Thyroid gland (tissue), 4 donors: Measurements from ENCODE around the gene ST7. TPM values are rescaled to one million over a fixed set of nuclear protein-coding genes. Genes with fewer than 3 reads are reported as not detected.

Experiments
- DNase-seq, 2 donors: peaks; one replicate each; pipeline ENCODE4 v3.0.0-alpha.2; 2019
- H3K27ac ChIP-seq, 3 donors: fragments of 200-600 bp; sonication (generic); 1 replicate in 2 of 3; 2 replicates in 1 of 3; pipeline ENCODE4 v1.5.1; 2016 to 2019; ENCODE audit warnings: mild to moderate bottlenecking in 1 of 3, moderate library complexity in 1 of 3
- H3K27me3 ChIP-seq: fragments of 200-600 bp; sonication (generic); one replicate; pipeline ENCODE4 v1.5.1; 2019
- H3K36me3 ChIP-seq, 2 donors: fragments of 200-600 bp; sonication (generic); one replicate each; pipeline ENCODE4 v1.5.1; 2016 to 2019
- H3K4me1 ChIP-seq, 2 donors: fragments of 200-600 bp; sonication (generic); one replicate each; pipeline ENCODE4 v1.5.1; 2017 to 2019
- H3K4me3 ChIP-seq, 3 donors: fragments of 200-600 bp; sonication (generic); replicated peaks in 1 of 3; 1 replicate in 2 of 3; 2 replicates in 1 of 3; pipeline ENCODE4 v1.5.1; 2016; ENCODE audit warnings: mild to moderate bottlenecking in 1 of 3
- H3K9me3 ChIP-seq: fragments of 200-600 bp; sonication (generic); one replicate; pipeline ENCODE4 v1.5.1; 2017
- POLR2A ChIP-seq, 2 donors: fragments of 450-650 bp; IDR thresholded peaks; one replicate each; pipeline ENCODE4 v1.6.1; 2017; ENCODE audit warnings: antibody characterized with exemption in 2 of 2, mild to moderate bottlenecking in 2 of 2, moderate library complexity in 1 of 2
- WGBS, 2 donors: methylation state at CpG; one replicate each; pipeline ENCODE4 v1.1.5; 2017; 5-methylcytosine and 5-hydroxymethylcytosine counted together
- intact Hi-C: fragments of 100-400 bp; cut with DNase I; formaldehyde crosslinking; loops from one replicate; pipeline ENCODE4 v1.15.1; 2023
- total RNA-seq, 4 donors: library from RNA; depleted of rRNA; stranded (reverse); fragments of >200 nt; gene quantifications; one replicate each; pipeline ENCODE4 v1.2.3, GENCODE V29; 2016
- TF ChIP-seq, protein P1 (sequence below), 6 experiments: fragments of 200-600 bp in 3 of 6; fragments of 450-650 bp in 3 of 6; sonication (generic) in 3 of 6; IDR thresholded peaks; one replicate each; pipeline ENCODE4 v1.5.1; 2016 to 2019; ENCODE audit warnings: antibody characterized with exemption in 6 of 6, mild to moderate bottlenecking in 2 of 6, inconsistent platforms in 1 of 6, moderate library complexity in 1 of 6

The ST7 gene
- total RNA-seq, 4 donors from 2014 or later = 62.8 to 75.1 (median 66.7) TPM

DNA sequence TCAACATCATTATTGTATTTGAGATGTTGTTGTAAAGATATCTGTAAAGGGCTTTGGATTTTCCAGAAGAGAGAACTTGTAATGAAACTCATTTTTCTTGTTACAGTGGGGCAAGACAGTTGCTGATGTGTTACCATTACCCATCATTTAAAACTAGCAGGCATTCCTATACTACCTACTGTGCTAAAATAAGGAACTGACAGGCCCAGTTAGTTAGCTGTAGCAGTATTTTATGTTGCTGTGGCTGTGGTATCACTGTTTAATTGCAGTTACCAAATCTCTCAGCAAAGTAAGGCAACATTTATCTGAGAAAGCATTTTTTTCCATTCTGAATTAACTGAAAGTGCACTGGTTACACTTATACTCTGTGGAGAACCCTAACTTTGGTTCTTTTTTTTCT lies 9.9 kb downstream of the ST7 start:
- no peaks in the 10 kb centered on the region for H3K36me3 ChIP-seq
- no peak overlapping the region for H3K4me3 ChIP-seq
- intact Hi-C loops = no loop called here
- no peaks in the 10 kb centered on the region for H3K9me3 ChIP-seq
- TF ChIP-seq POLR2A (IDR thresholded peaks at IDR 0.05) = no peak
- TF ChIP-seq, protein P1, sequence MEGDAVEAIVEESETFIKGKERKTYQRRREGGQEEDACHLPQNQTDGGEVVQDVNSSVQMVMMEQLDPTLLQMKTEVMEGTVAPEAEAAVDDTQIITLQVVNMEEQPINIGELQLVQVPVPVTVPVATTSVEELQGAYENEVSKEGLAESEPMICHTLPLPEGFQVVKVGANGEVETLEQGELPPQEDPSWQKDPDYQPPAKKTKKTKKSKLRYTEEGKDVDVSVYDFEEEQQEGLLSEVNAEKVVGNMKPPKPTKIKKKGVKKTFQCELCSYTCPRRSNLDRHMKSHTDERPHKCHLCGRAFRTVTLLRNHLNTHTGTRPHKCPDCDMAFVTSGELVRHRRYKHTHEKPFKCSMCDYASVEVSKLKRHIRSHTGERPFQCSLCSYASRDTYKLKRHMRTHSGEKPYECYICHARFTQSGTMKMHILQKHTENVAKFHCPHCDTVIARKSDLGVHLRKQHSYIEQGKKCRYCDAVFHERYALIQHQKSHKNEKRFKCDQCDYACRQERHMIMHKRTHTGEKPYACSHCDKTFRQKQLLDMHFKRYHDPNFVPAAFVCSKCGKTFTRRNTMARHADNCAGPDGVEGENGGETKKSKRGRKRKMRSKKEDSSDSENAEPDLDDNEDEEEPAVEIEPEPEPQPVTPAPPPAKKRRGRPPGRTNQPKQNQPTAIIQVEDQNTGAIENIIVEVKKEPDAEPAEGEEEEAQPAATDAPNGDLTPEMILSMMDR (IDR thresholded peaks at IDR 0.05) = no peak
- H3K27ac ChIP-seq = no peak overlapping the region
- no peak for DNase-seq
- peaks cover 0 to 13% of the 10 kb centered on the region in 2 donors for H3K4me1 ChIP-seq
- no peaks in the 10 kb centered on the region for H3K27me3 ChIP-seq

DNA sequence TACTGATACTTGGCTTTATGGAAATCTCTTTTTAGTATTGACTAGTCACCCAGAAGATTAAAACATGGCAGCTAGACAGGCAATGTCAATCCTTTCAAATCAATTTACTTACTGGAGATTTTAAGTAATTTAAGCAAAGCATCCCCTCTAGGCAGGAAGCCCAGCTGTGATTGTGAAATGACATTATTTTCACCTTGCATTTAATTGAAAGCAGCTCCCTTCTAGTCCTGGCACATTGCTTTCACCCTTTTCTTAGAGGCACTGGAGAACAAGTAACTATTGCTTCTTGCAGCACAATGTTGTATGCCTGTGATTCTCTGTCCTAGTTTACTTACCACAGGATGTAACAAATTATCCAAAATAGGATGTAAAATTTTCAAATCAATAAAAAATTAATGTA lies 13.3 kb downstream of the ST7 start:
- Histone ChIP-seq H3K4me3 (no peak overlapping the region), H3K4me1 (peaks cover 2 to 7% of the 10 kb centered on the region in 2 donors), H3K36me3 (no peaks in the 10 kb centered on the region), H3K27ac (no peak overlapping the region), H3K27me3 (no peaks in the 10 kb centered on the region), H3K9me3 (no peaks in the 10 kb centered on the region)
- DNase-seq = no peak
- no peak for TF ChIP-seq POLR2A (IDR thresholded peaks at IDR 0.05)
- TF ChIP-seq, protein P1 (IDR thresholded peaks at IDR 0.05) = no peak
- intact Hi-C loops = no loop called here

DNA sequence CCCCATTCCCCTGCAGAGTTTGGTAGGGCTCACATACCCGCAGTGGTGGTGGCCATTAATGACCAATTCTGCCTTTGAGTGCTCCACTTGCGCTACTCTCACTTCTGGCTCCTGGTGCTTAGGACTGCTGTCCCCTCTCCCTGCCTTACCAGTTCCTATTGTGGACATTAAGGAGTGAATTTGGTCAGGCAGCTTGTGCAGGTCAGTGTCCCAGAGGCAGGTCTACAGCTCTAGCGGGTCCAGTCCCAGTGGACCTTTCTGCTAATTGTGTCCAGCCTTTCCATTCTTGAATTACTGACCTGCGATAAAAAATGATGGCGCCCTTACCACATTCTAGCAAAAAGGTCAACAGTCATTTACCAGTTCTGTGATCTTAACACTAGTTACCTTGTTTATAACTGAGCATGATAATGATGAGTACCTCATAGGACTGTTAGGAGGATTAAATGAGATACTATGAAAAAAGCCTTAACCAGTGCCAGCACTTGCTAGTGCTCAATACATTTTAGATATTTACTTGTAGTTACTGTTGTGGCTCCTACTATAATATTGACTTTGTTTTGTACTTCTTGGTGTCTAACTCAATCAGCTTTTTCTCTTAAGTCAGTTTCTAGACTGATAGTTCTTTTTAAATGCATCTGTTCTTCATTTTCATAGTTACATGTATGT lies 14.1 kb downstream of the ST7 start:
- H3K36me3 ChIP-seq = no peaks in the 10 kb centered on the region
- intact Hi-C loops = no loop called here
- no peak overlapping the region for H3K4me3 ChIP-seq
- peaks cover 6 to 8% of the 10 kb centered on the region in 2 donors for H3K4me1 ChIP-seq
- WGBS, 2 donors = 96 to 99% methylated on average over 5 of the region's 5 CpGs
- no peaks in the 10 kb centered on the region for H3K27me3 ChIP-seq
- H3K27ac ChIP-seq = no peak overlapping the region
- no peak for DNase-seq
- H3K9me3 ChIP-seq = no peaks in the 10 kb centered on the region
- TF ChIP-seq, protein P1 (IDR thresholded peaks at IDR 0.05) = no peak
- no peak for TF ChIP-seq POLR2A (IDR thresholded peaks at IDR 0.05)

DNA sequence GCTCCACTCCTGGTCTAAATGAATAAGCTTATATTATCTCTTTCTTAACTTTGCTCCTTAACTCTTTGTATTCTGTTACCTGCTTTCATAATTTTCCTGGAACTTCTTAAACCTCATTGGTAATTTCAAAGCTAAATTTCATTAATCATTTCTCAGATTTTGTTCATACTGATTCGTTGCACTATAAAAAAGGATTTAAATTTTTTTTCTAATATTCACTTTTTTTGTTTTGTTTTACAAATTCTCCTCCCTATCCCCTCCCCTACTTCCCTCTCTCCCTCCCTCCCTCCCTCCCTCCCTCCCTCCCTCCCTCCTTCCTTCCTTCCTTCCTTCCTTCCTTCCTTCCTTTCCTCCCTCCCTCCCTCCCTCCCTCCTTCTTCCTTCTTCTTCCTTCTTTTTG lies 14.7 kb downstream of the ST7 start:
- intact Hi-C loops = no loop called here
- H3K9me3 ChIP-seq = no peaks in the 10 kb centered on the region
- TF ChIP-seq POLR2A (IDR thresholded peaks at IDR 0.05) = no peak
- TF ChIP-seq, protein P1 (IDR thresholded peaks at IDR 0.05) = no peak

DNA sequence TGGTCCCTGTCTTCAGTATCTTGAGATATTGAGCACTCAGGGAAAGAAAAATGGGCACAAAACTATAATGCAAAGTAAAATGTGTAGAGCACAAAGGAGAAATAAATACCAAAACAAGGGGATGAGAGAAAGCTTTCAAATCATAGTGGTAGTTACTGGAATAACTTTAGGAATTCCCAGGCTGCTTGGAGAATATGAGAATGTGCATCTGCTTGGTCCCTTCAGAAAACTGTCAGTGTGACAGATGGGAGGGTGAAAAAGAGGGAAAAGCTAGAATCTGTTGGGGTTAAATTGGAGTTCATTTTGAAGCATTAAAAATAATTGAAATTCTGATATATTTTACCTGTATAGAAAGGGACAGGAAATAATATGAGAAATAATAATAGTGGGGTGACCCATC lies 15.3 kb downstream of the ST7 start:
- TF ChIP-seq POLR2A (IDR thresholded peaks at IDR 0.05) = no peak
- TF ChIP-seq, protein P1 (IDR thresholded peaks at IDR 0.05) = no peak
- H3K27me3 ChIP-seq = no peaks in the 10 kb centered on the region
- no peak overlapping the region for H3K4me3 ChIP-seq
- intact Hi-C loops = no loop called here
- H3K4me1 ChIP-seq = peaks cover 6 to 8% of the 10 kb centered on the region in 2 donors
- DNase-seq = no peak
- no peak overlapping the region for H3K27ac ChIP-seq
- no peaks in the 10 kb centered on the region for H3K9me3 ChIP-seq
- no peaks in the 10 kb centered on the region for H3K36me3 ChIP-seq

More for the DNA sequence above, 14.7 kb downstream of the ST7 start:
- Histone ChIP-seq H3K4me1 (peaks cover 6 to 8% of the 10 kb centered on the region in 2 donors), H3K36me3 (no peaks in the 10 kb centered on the region), H3K27me3 (no peaks in the 10 kb centered on the region), H3K27ac (no peak overlapping the region), H3K4me3 (no peak overlapping the region)
- WGBS, 2 donors = 90 to 94% methylated on average over 1 of the region's 1 CpG
- no peak for DNase-seq
